GM19099 (cell line): ENCODE measurements around the gene HTT-AS.
A peak's percentile ranks its signal among the peaks of the same experiment; 100 is the strongest.

Source experiments
- POLR2A ChIP-seq: IDR thresholded peaks from 3 replicates; pipeline ENCODE4 v1.6.1; 2011; ENCODE audit warnings: low read depth; ENCODE audit not compliant: insufficient read length; ENCODE audit errors: extremely low read depth

HTT-AS gene

GRCh38 chr4:3074078-3074845, at the start of gene HTT-AS, which contains the start of gene HTT:
Gene HTT-AS, minus strand, starts transcription at chr4:3074538.
Gene HTT, plus strand, starts transcription at chr4:3074681. Its CDS starts 145 bp downstream, at chr4:3074826.
- peak; percentile 82 for TF ChIP-seq POLR2A

- no peak for TF ChIP-seq POLR2A
Measured at GRCh38 chr4:3123181-3123671, 48.9 kb upstream of the HTT-AS start.

- no peak for TF ChIP-seq POLR2A
Measured at GRCh38 chr4:3122081-3122563, 47.8 kb upstream of the HTT-AS start.

GRCh38 chr4:3121596-3121995, 47.3 kb upstream of the HTT-AS start:
- no peak for TF ChIP-seq POLR2A

- no peak for TF ChIP-seq POLR2A
Measured at GRCh38 chr4:3121110-3121509, 46.8 kb upstream of the HTT-AS start.

GRCh38 chr4:3119464-3119863, 45.1 kb upstream of the HTT-AS start:
- no peak for TF ChIP-seq POLR2A

- TF ChIP-seq POLR2A, result no peak
Measured at GRCh38 chr4:3118312-3118711, 44.0 kb upstream of the HTT-AS start.

- no peak for TF ChIP-seq POLR2A
Measured at GRCh38 chr4:3116955-3117354, 42.6 kb upstream of the HTT-AS start.

- no peak for TF ChIP-seq POLR2A
Measured at GRCh38 chr4:3115637-3116270, 41.4 kb upstream of the HTT-AS start.

GRCh38 chr4:3114377-3114776, 40.0 kb upstream of the HTT-AS start:
- no peak for TF ChIP-seq POLR2A

GRCh38 chr4:3112609-3113469, 38.5 kb upstream of the HTT-AS start:
- no peak for TF ChIP-seq POLR2A

GRCh38 chr4:3112201-3112600, 37.9 kb upstream of the HTT-AS start:
- TF ChIP-seq POLR2A, result no peak

- TF ChIP-seq POLR2A, result no peak
Measured at GRCh38 chr4:3111461-3111860, 37.1 kb upstream of the HTT-AS start.

GRCh38 chr4:3108211-3108610, 33.9 kb upstream of the HTT-AS start:
- TF ChIP-seq POLR2A, result no peak

- TF ChIP-seq POLR2A, result no peak
Measured at GRCh38 chr4:3107691-3108121, 33.4 kb upstream of the HTT-AS start.
